Measurements from ENCODE around the gene CDC16.

GRCh38 chr13:114318624-114319023, 83.9 kb downstream of the CDC16 start:
- no peak for TF ChIP-seq ZNF274 (IDR thresholded peaks at IDR 0.05; ENCODE audit: low read depth, low read length)
- no peak for TF ChIP-seq YY1 (IDR thresholded peaks at IDR 0.05; ENCODE audit: insufficient read depth, insufficient read length)
- TF ChIP-seq SUZ12 (IDR thresholded peaks at IDR 0.05; ENCODE audit: extremely low read depth, insufficient read depth, insufficient read length) = no peak

All from NT2/D1 (cell line).